Hepatocyte (in vitro differentiated cells): ENCODE data around the gene SMC6. TPM values are rescaled to one million over a fixed set of nuclear protein-coding genes. Genes with fewer than 3 reads are reported as not detected.

Experiments used
- DNase-seq: peaks from one replicate; pipeline ENCODE4 v3.0.0-alpha.2; 2016; ENCODE audit warnings: low spot score
- H2AFZ ChIP-seq: fragments of 200-600 bp; sonication (generic); 2 replicates; pipeline ENCODE4 v1.6.0; 2016; ENCODE audit warnings: antibody characterized with exemption, mild to moderate bottlenecking
- H3K27ac ChIP-seq: fragments of 200-600 bp; sonication (generic); 2 replicates; pipeline ENCODE4 v1.5.1; 2016; ENCODE audit warnings: mild to moderate bottlenecking
- H3K27me3 ChIP-seq: fragments of 200-600 bp; sonication (generic); 2 replicates; pipeline ENCODE4 v1.6.1; 2016
- H3K36me3 ChIP-seq: fragments of 200-600 bp; sonication (generic); replicated peaks from 2 replicates; pipeline ENCODE4 v1.5.1; 2016; ENCODE audit warnings: low read depth; ENCODE audit not compliant: insufficient read depth
- H3K4me1 ChIP-seq: fragments of 200-600 bp; sonication (generic); 2 replicates; pipeline ENCODE4 v1.5.1; 2016; ENCODE audit warnings: mild to moderate bottlenecking, moderate library complexity; ENCODE audit not compliant: insufficient read depth
- H3K4me2 ChIP-seq: fragments of 200-600 bp; sonication (generic); 2 replicates; pipeline ENCODE4 v1.6.0; 2016
- H3K4me3 ChIP-seq: fragments of 200-600 bp; sonication (generic); 2 replicates; pipeline ENCODE4 v1.5.1; 2016; ENCODE audit warnings: mild to moderate bottlenecking
- H3K79me2 ChIP-seq: fragments of 200-600 bp; sonication (generic); 2 replicates; pipeline ENCODE4 v1.6.0; 2017; ENCODE audit warnings: mild to moderate bottlenecking
- H3K9me2 ChIP-seq: fragments of 200-600 bp; sonication (generic); replicated peaks from 2 replicates; pipeline ENCODE4 v1.6.0; 2017; ENCODE audit warnings: mild to moderate bottlenecking; ENCODE audit not compliant: insufficient read depth
- H3K9me3 ChIP-seq: fragments of 200-600 bp; sonication (generic); 2 replicates; pipeline ENCODE4 v1.5.1; 2016; ENCODE audit warnings: low read depth, mild to moderate bottlenecking
- H4K20me1 ChIP-seq: fragments of 200-600 bp; sonication (generic); 2 replicates; pipeline ENCODE4 v1.6.0; 2016; ENCODE audit warnings: mild to moderate bottlenecking; ENCODE audit not compliant: insufficient read depth, poor library complexity, severe bottlenecking
- CTCF ChIP-seq: fragments of 200-600 bp; sonication (generic); IDR thresholded peaks from 2 replicates; pipeline ENCODE4 v1.5.1; 2016; ENCODE audit warnings: antibody characterized with exemption, mild to moderate bottlenecking; ENCODE audit not compliant: poor library complexity
- EZH2 ChIP-seq: fragments of 200-600 bp; sonication (generic); IDR thresholded peaks from 2 replicates; pipeline ENCODE4 v1.6.1; 2016; ENCODE audit warnings: antibody characterized with exemption, mild to moderate bottlenecking, borderline replicate concordance
- EZH2phosphoT487 ChIP-seq: fragments of 200-600 bp; sonication (generic); IDR thresholded peaks from one replicate; pipeline ENCODE4 v1.6.1; 2018; ENCODE audit warnings: antibody characterized with exemption, mild to moderate bottlenecking, low read depth, moderate library complexity; ENCODE audit not compliant: unreplicated experiment, severe bottlenecking
- WGBS: methylation state at CpG from one replicate; pipeline ENCODE4 v1.1.6; 2016; ENCODE audit warnings: low lambda C conversion rate; ENCODE audit errors: missing lambda C conversion rate; 5-methylcytosine and 5-hydroxymethylcytosine counted together
- polyA plus RNA-seq: library from polyadenylated mRNA; unstranded; fragments of >200 nt; fragmentation: Nextera tagmentation; extraction: Ambion mirVana; gene quantifications from 2 replicates; pipeline ENCODE4 v1.2.1, GENCODE V29; 2016
- total RNA-seq: library from RNA; depleted of rRNA; stranded (reverse); fragments of >200 nt; gene quantifications from 2 replicates; pipeline ENCODE4 v1.2.3, GENCODE V29; 2014

Gene SMC6
- total and polyA plus RNA-seq, 2 experiments from 2014 or later = 8.9 to 13.4 TPM

GRCh38 chr2:17617955-17618354 is 135.7 kb downstream of the SMC6 start:
- Histone ChIP-seq H3K9me3 (no peaks in the 10 kb centered on the region), H3K4me1 (no peaks in the 10 kb centered on the region), H3K4me3 (no peak overlapping the region), H4K20me1 (no peaks in the 10 kb centered on the region), H2AFZ (no peak overlapping the region), H3K27me3 (no peaks in the 10 kb centered on the region), H3K4me2 (no peak overlapping the region), H3K9me2 (no peaks in the 10 kb centered on the region), H3K79me2 (no peaks in the 10 kb centered on the region), H3K36me3 (no peaks in the 10 kb centered on the region), H3K27ac (no peak overlapping the region)
- WGBS = 39% methylated on average over 1 of the region's 1 CpG
- no peak for TF ChIP-seq EZH2
- no peak for TF ChIP-seq EZH2phosphoT487
- TF ChIP-seq CTCF = no peak
- DNase-seq = no peak

DNA sequence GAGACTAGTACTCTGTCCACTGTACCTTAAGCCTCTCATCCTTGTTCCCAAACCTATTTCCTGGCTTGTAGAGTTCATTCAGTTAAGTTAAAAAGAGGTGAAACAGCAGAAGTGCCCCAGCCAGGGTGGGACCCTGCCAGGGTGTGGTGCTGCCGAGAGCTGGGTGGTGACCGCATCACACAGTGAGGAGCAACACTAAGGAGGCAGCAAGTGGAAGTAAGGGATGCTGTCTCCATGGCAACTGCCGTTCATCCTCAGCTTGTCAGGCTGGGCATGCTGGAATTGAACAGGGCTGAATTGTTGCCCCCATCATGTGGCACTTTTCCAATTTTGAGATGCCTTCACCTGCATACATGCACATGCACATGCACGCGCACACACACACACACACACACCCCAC is 136.1 kb downstream of the SMC6 start:
- no peak for DNase-seq
- Histone ChIP-seq H3K36me3 (no peaks in the 10 kb centered on the region), H4K20me1 (no peaks in the 10 kb centered on the region), H3K79me2 (no peaks in the 10 kb centered on the region), H3K4me3 (no peak overlapping the region), H3K4me2 (no peak overlapping the region), H3K27ac (no peak overlapping the region), H3K9me2 (no peaks in the 10 kb centered on the region), H3K9me3 (no peaks in the 10 kb centered on the region), H3K27me3 (no peaks in the 10 kb centered on the region), H3K4me1 (no peaks in the 10 kb centered on the region), H2AFZ (no peak overlapping the region)
- WGBS = 87% methylated on average over 5 of the region's 5 CpGs
- TF ChIP-seq EZH2phosphoT487 (no peak), EZH2 (no peak), CTCF (no peak)

GRCh38 chr2:17616405-17616804 is 137.2 kb downstream of the SMC6 start:
- TF ChIP-seq CTCF (no peak), EZH2 (no peak), EZH2phosphoT487 (no peak)
- no peaks in the 10 kb centered on the region for H3K9me2 ChIP-seq
- WGBS = 87% methylated on average over 1 of the region's 1 CpG
- no peaks in the 10 kb centered on the region for H3K79me2 ChIP-seq
- H3K9me3 ChIP-seq = no peaks in the 10 kb centered on the region
- H4K20me1 ChIP-seq = no peaks in the 10 kb centered on the region
- no peaks in the 10 kb centered on the region for H3K36me3 ChIP-seq
- no peak overlapping the region for H3K4me3 ChIP-seq
- no peaks in the 10 kb centered on the region for H3K4me1 ChIP-seq
- no peak overlapping the region for H3K4me2 ChIP-seq
- H3K27me3 ChIP-seq = no peaks in the 10 kb centered on the region
- no peak overlapping the region for H3K27ac ChIP-seq
- no peak for DNase-seq
- H2AFZ ChIP-seq = no peak overlapping the region
